Ovary (tissue), 9 donors: ENCODE data around the gene OR5AR1. TPM values are rescaled to one million over a fixed set of nuclear protein-coding genes. Genes with fewer than 3 reads are reported as not detected.
"Not testable (repeated sequence)": the region's sequence is repeated elsewhere in the genome, so short reads cannot be mapped to it uniquely, and the experiment has no call there.

ENCODE experiments used
- DNase-seq, 5 donors: peaks; one replicate each; pipeline ENCODE4 v3.0.0-alpha.2; 2019 to 2020
- H3K27ac ChIP-seq, 2 donors: fragments of 200-600 bp; one replicate each; pipeline versions ENCODE4 v1.5.1 to v1.8.0; 2019 to 2022
- H3K27me3 ChIP-seq: fragments of 200-600 bp; one replicate; pipeline ENCODE4 v1.8.0; 2022
- H3K36me3 ChIP-seq: fragments of 200-600 bp; sonication (generic); one replicate; pipeline ENCODE4 v1.5.1; 2019
- H3K4me1 ChIP-seq: one replicate; pipeline ENCODE4 v1.8.1; 2013; ENCODE audit warnings: mild to moderate bottlenecking, moderate library complexity; ENCODE audit not compliant: insufficient read depth
- H3K4me3 ChIP-seq: fragments of 200-600 bp; sonication (generic); one replicate; pipeline ENCODE4 v1.5.1; 2017
- H3K9me3 ChIP-seq, 2 donors: fragments of 200-600 bp in 1 of 2; sonication (generic) in 1 of 2; one replicate each; pipeline versions ENCODE4 v1.5.1 to v1.8.1; 2013 to 2019; ENCODE audit warnings: mild to moderate bottlenecking in 1 of 2, moderate library complexity in 1 of 2
- CTCF ChIP-seq, 3 donors: fragments of 450-650 bp in 2 of 3; fragments of 200-600 bp in 1 of 3; IDR thresholded peaks; one replicate each; pipeline versions ENCODE4 v1.5.1 to v1.8.0; 2016 to 2022; ENCODE audit warnings: antibody characterized with exemption in 3 of 3, mild to moderate bottlenecking in 1 of 3
- EP300 ChIP-seq: sonication (generic); formaldehyde crosslinking; IDR thresholded peaks from one replicate; pipeline ENCODE4 v1.6.1; 2017; ENCODE audit warnings: antibody characterized with exemption
- POLR2A ChIP-seq: fragments of 450-650 bp; IDR thresholded peaks from one replicate; pipeline ENCODE4 v1.6.1; 2017; ENCODE audit warnings: antibody characterized with exemption, mild to moderate bottlenecking, moderate library complexity
- WGBS, 3 donors: extraction: QIAGEN DNeasy Blood & Tissue Kit in 1 of 3; methylation state at CpG; one replicate each; pipeline versions ENCODE4 v1.1.5 to v1.1.7; 2013 to 2017; 5-methylcytosine and 5-hydroxymethylcytosine counted together
- intact Hi-C, 4 donors: fragments of 100-400 bp; cut with DNase I; formaldehyde crosslinking; loops; one replicate each; pipeline versions ENCODE4 v1.11.0 to v1.15.1; 2022 to 2023
- polyA plus RNA-seq, 2 donors: library from polyadenylated mRNA; stranded (reverse); fragments of 200-250 nt in 1 of 2; fragments of 350-450 nt in 1 of 2; fragmentation: Illumina TruSeq in 1 of 2; extraction: RNeasy Lipid Tissue Mini Kit (QIAGEN cat#74804) in 1 of 2; gene quantifications; one replicate each; pipeline ENCODE4 v1.2.3, GENCODE V29; 2013 to 2014
- total RNA-seq, 7 donors: library from RNA; depleted of rRNA in 2 of 7; stranded (reverse); fragments of >200 nt in 2 of 7; fragmentation: NEBNext Ultra II Directional in 3 of 7; extraction: Animal tissue kit (Norgen Biotek cat#: 25700) in 3 of 7; gene quantifications; one replicate each; pipeline versions ENCODE4 v1.1.0 to v1.2.4, GENCODE V29; 2016 to 2023
- donor health status: DM: no; HTN: no; CAD: no; lungs with moderate emphysema.
- donor health status: DM: no; HTN: no; CAD: no.
- donor health status: Bipolar disorder and iron deficiency.
- donor health status: DM: yes; HTN: yes; CAD: no.
- donor health status: DM: no; HTN: no; CAD: no.
- donor health status: DM: yes; HTN: yes; CAD: no.

Gene OR5AR1
- total and polyA plus RNA-seq, 9 donors = not detected

DNA sequence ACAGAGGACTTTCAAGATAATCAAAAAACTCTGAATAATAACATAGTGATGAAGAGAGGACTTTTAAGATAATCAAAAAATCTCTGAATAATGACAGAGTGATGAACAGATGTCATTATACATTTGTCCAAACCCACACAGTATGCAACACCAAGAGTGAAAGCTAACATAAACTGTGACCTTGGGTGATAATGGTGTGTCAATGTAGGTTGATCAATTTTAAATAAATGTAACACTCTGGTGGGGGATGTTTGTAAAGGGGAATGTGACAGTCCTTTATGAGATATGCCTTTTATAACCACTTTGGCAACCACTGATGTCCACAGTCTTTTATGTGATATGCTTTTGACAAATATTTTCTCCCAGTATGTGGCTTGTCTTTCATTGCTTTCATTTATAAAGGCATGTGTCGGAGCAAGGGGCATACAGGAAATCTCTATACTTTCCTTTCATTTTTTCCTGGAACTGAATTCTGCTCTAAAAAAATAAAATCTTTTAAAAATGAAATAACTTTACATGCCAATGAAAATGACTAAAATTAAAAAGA lies 25.1 kb downstream of the OR5AR1 start:
- H3K27ac ChIP-seq = no peak overlapping the region
- TF ChIP-seq CTCF (IDR thresholded peaks at IDR 0.05) (no peak), EP300 (no peak), POLR2A (no peak)
- H3K9me3 ChIP-seq = no peaks in the 10 kb centered on the region
- no peaks in the 10 kb centered on the region for H3K36me3 ChIP-seq
- no peak for DNase-seq
- no peak overlapping the region for H3K4me3 ChIP-seq
- H3K27me3 ChIP-seq = no peaks in the 10 kb centered on the region
- intact Hi-C loops = no loop called here
- no peaks in the 10 kb centered on the region for H3K4me1 ChIP-seq
- 55 to 73% (median 68%) methylated on average over 1 of the region's 1 CpG for WGBS, 3 donors

GRCh38 chr11:56691179-56691578 lies 27.7 kb downstream of the OR5AR1 start:
- H3K4me1 ChIP-seq, H3K36me3 ChIP-seq, H3K9me3 ChIP-seq, H3K27me3 ChIP-seq, intact Hi-C loops, H3K27ac ChIP-seq, DNase-seq, H3K4me3 ChIP-seq: not testable (repeated sequence)
- 82 to 86% (median 84%) methylated on average over 3 of the region's 3 CpGs for WGBS, 3 donors

- WGBS, 3 donors = 75 to 79% (median 76%) methylated on average over 2 of the region's 2 CpGs
- no peak overlapping the region for H3K27ac ChIP-seq
Observed at GRCh38 chr11:56693428-56693827, 29.9 kb downstream of the OR5AR1 start.

DNA sequence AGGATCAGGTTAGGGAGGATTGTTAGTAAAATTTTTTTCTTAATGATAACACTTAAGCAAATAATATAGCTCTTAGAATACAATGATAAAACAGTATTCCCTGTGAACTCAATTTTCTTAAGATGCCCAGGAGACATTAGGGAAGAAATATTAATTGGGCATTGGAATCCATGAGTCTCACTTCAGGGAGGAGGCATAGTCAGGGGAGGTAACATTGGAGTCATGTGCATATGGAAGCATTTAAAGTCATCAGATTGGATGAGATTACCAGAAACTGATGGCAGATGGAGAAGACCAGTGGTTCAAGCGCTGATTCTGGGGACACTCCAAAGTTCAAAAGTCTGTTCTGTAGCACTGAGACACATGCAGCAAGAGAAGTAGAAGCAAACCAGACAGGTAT lies 35.3 kb downstream of the OR5AR1 start, which contains the start of gene OR9G1:
TSS of gene OR9G1 (plus strand) at position 301 of the 400 bp plus-strand sequence. CDS start 1,293 bp downstream, outside the sequence.
- no peak for TF ChIP-seq EP300
- TF ChIP-seq POLR2A = no peak
- no peak for TF ChIP-seq CTCF (IDR thresholded peaks at IDR 0.05)
- Histone ChIP-seq H3K36me3 (no peaks in the 10 kb centered on the region), H3K27me3 (no peaks in the 10 kb centered on the region), H3K27ac (no peak within 1 kb of the TSS), H3K4me3 (no peak within 1 kb of the TSS), H3K4me1 (no peaks in the 10 kb centered on the region), H3K9me3 (no peaks in the 10 kb centered on the region)
- intact Hi-C loops = no loop called here
- WGBS, 3 donors = 87 to 92% (median 91%) methylated on average over 1 of the region's 1 CpG
- no peak for DNase-seq

More at GRCh38 chr11:56693428-56693827, 29.9 kb downstream of the OR5AR1 start:
- Histone ChIP-seq H3K9me3 (no peaks in the 10 kb centered on the region), H3K4me1 (no peaks in the 10 kb centered on the region), H3K36me3 (no peaks in the 10 kb centered on the region), H3K4me3 (no peak overlapping the region), H3K27me3 (no peaks in the 10 kb centered on the region)
- intact Hi-C loops = no loop called here
- DNase-seq = no peak
- no peak for TF ChIP-seq POLR2A
- no peak for TF ChIP-seq EP300
- no peak for TF ChIP-seq CTCF (IDR thresholded peaks at IDR 0.05)

DNA sequence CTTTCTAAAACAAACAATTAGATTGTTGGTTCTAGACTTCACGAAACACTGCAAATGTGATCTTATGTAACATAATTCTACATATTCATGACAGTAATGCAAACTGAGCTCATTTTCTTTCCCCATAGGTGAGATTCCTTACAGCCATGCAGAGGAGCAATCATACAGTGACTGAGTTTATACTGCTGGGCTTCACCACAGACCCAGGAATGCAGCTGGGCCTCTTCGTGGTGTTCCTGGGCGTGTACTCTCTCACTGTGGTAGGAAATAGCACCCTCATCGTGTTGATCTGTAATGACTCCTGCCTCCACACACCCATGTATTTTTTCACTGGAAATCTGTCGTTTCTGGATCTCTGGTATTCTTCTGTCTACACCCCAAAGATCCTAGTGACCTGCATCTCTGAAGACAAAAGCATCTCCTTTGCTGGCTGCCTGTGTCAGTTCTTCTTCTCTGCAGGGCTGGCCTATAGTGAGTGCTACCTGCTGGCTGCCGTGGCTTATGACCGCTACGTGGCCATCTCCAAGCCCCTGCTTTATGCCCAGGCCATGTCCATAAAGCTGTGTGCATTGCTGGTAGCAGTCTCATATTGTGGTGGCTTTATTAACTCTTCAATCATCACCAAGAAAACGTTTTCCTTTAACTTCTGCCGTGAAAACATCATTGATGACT lies 36.9 kb downstream of the OR5AR1 start:
- no peaks in the 10 kb centered on the region for H3K36me3 ChIP-seq
- TF ChIP-seq POLR2A (no peak), EP300 (no peak), CTCF (IDR thresholded peaks at IDR 0.05) (no peak)

More for the DNA sequence above, 36.9 kb downstream of the OR5AR1 start:
- intact Hi-C loops = no loop called here
- Histone ChIP-seq H3K27ac (no peak overlapping the region), H3K9me3 (no peaks in the 10 kb centered on the region), H3K27me3 (no peaks in the 10 kb centered on the region), H3K4me1 (no peaks in the 10 kb centered on the region), H3K4me3 (no peak overlapping the region)
- WGBS, 3 donors = 52 to 62% (median 56%) methylated on average over 10 of the region's 10 CpGs
- no peak for DNase-seq
